Neural cell (in vitro differentiated cells): ENCODE measurements around the gene SLC39A10. TPM values are rescaled to one million over a fixed set of nuclear protein-coding genes. Genes with fewer than 3 reads are reported as not detected.
"Not testable (repeated sequence)": the region's sequence is repeated elsewhere in the genome, so short reads cannot be mapped to it uniquely, and the experiment has no call there.

Source experiments
- H2AFZ ChIP-seq: fragments of 200-600, 300-800 bp; sonication (generic), shearing (Covaris generic); 2 replicates; pipeline ENCODE4 v1.6.0; 2014; ENCODE audit warnings: low read depth, mild to moderate bottlenecking, antibody characterized with exemption, low read length, moderate library complexity
- H3F3A ChIP-seq: fragments of 200-600 bp; shearing (Covaris generic); 2 replicates; pipeline ENCODE4 v1.6.1; 2016; ENCODE audit warnings: mild to moderate bottlenecking, moderate library complexity, mixed read lengths, antibody characterized with exemption, low read length; ENCODE audit not compliant: insufficient read depth, poor library complexity, severe bottlenecking
- H3K27ac ChIP-seq: fragments of 200-600, 300-800 bp; sonication (generic), shearing (Covaris generic); 2 replicates; pipeline ENCODE4 v1.5.1; 2014; ENCODE audit warnings: mild to moderate bottlenecking, low read length, moderate library complexity
- H3K27me3 ChIP-seq: fragments of 300-800, 200-600 bp; sonication (generic), shearing (Covaris generic); 2 replicates; pipeline ENCODE4 v1.6.0; 2014; ENCODE audit warnings: mild to moderate bottlenecking, low read depth, low read length, moderate library complexity; ENCODE audit not compliant: insufficient read depth
- H3K36me3 ChIP-seq: fragments of 300-800, 200-600 bp; sonication (generic), shearing (Covaris generic); 2 replicates; pipeline ENCODE4 v1.5.1; 2014; ENCODE audit warnings: mild to moderate bottlenecking, antibody characterized with exemption, low read length, moderate library complexity; ENCODE audit not compliant: insufficient read depth
- H3K4me2 ChIP-seq: fragments of 300-800, 200-600 bp; sonication (generic), shearing (Covaris generic); 2 replicates; pipeline ENCODE4 v1.6.0; 2014; ENCODE audit warnings: mild to moderate bottlenecking, low read length
- H3K4me3 ChIP-seq: fragments of 300-800, 200-600 bp; sonication (generic), shearing (Covaris generic); 2 replicates; pipeline ENCODE4 v1.5.1; 2014; ENCODE audit warnings: mild to moderate bottlenecking, low read length, moderate library complexity
- H3K79me2 ChIP-seq: fragments of 200-600 bp; shearing (Covaris generic); replicated peaks from 2 replicates; pipeline ENCODE4 v1.6.0; 2014; ENCODE audit warnings: mild to moderate bottlenecking, low read length, moderate library complexity; ENCODE audit not compliant: insufficient read depth
- H3K9ac ChIP-seq: fragments of 300-800, 200-600 bp; sonication (generic), shearing (Covaris generic); 2 replicates; pipeline ENCODE4 v1.6.1; 2016; ENCODE audit warnings: mild to moderate bottlenecking, low read length, mixed read lengths
- H3K9me2 ChIP-seq: fragments of 200-600 bp; shearing (Covaris generic); 2 replicates; pipeline ENCODE4 v1.6.1; 2016; ENCODE audit warnings: mild to moderate bottlenecking, low read length, mixed read lengths; ENCODE audit not compliant: insufficient read depth
- H3K9me3 ChIP-seq: fragments of 200-600, 300-800 bp; sonication (generic), shearing (Covaris generic); 2 replicates; pipeline ENCODE4 v1.6.1; 2016; ENCODE audit warnings: mild to moderate bottlenecking, mixed run types, low read length, moderate library complexity, mixed read lengths
- H4K20me1 ChIP-seq: fragments of 200-600 bp; shearing (Covaris generic); 2 replicates; pipeline ENCODE4 v1.6.1; 2016; ENCODE audit warnings: mild to moderate bottlenecking, mixed run types; ENCODE audit not compliant: insufficient read depth
- EP300 ChIP-seq: fragments of 450-650 bp; conservative IDR thresholded peaks from 2 replicates; pipeline ENCODE4 v1.6.1; 2014; ENCODE audit warnings: antibody characterized with exemption, mild to moderate bottlenecking, moderate library complexity; ENCODE audit not compliant: poor library complexity, severe bottlenecking
- EZH2 ChIP-seq: fragments of 200-600, 300-800 bp; shearing (Covaris generic), sonication (generic); IDR thresholded peaks from 2 replicates; pipeline ENCODE4 v1.6.1; 2014; ENCODE audit warnings: antibody characterized with exemption, low read length, borderline replicate concordance, mild to moderate bottlenecking; ENCODE audit not compliant: insufficient read depth, poor library complexity, severe bottlenecking
- MXI1 ChIP-seq: fragments of 450-650 bp; conservative IDR thresholded peaks from 2 replicates; pipeline ENCODE4 v1.6.1; 2014; ENCODE audit warnings: antibody characterized with exemption, mild to moderate bottlenecking; ENCODE audit not compliant: poor library complexity, severe bottlenecking
- POLR2AphosphoS5 ChIP-seq: IDR thresholded peaks from 2 replicates; pipeline ENCODE4 v1.6.1; 2012
- RAD21 ChIP-seq: fragments of 450-650 bp; conservative IDR thresholded peaks from 2 replicates; pipeline ENCODE4 v1.6.1; 2014; ENCODE audit warnings: antibody characterized with exemption, mild to moderate bottlenecking, moderate library complexity
- SMC3 ChIP-seq: fragments of 450-650 bp; conservative IDR thresholded peaks from 2 replicates; pipeline ENCODE4 v1.6.1; 2014; ENCODE audit warnings: antibody characterized with exemption, mild to moderate bottlenecking, moderate library complexity; ENCODE audit not compliant: poor library complexity
- TAF1 ChIP-seq: IDR thresholded peaks from 2 replicates; pipeline ENCODE4 v1.6.1; 2012; ENCODE audit warnings: low read depth
- polyA plus RNA-seq: library from polyadenylated mRNA; depleted of rRNA; stranded (reverse); fragments of >200 nt; gene quantifications from 2 replicates; pipeline ENCODE4 v1.2.3, GENCODE V29; 2014
- TF ChIP-seq, protein P1 (sequence below): IDR thresholded peaks from 2 replicates; pipeline ENCODE4 v1.6.1; 2012; ENCODE audit warnings: borderline replicate concordance
- TF ChIP-seq, protein P2 (sequence below): fragments of 450-650 bp; IDR thresholded peaks from 2 replicates; pipeline ENCODE4 v1.5.1; 2014; ENCODE audit warnings: antibody characterized with exemption, mild to moderate bottlenecking, moderate library complexity; ENCODE audit not compliant: poor library complexity, severe bottlenecking

The SLC39A10 gene
- polyA plus RNA-seq, 1 donor from 2014 or later, result 71.7 TPM

DNA sequence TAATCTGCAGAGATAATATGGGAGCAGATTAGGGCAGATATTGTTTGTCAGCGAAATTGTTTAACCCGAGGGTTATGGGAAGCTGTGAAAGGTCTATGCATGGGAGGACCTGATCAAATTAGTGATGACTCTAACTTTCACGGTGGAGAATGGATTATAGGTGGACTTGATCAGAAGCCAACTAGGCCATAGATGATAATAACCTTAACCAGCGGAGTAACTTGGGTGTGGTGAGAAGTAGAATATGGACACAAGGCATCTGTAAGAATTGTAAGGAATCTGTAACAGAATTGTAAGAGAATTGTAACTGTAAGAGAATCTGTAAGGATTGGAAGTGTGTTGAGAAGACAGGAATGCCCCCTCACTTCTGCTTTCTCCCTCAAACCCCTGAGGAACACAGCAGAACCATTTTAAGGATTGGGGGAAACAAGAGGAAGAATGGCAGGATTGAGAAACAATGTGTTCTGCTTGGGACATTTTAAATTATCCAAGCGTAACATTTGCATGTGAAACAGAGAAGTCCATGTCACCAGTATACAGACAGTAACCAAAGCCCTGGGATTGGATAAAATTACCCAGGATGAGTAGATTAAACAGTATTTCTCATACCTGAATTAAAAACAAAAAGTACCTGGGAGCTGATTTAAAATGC, 14.9 kb upstream of the SLC39A10 start:
- Histone ChIP-seq H3K27me3 (no peaks in the 10 kb centered on the region), H3K4me3 (no peak overlapping the region), H3K27ac (no peak overlapping the region), H3K36me3 (no peaks in the 10 kb centered on the region), H3K4me2 (no peak overlapping the region), H2AFZ (no peak overlapping the region), H3K9ac (no peak overlapping the region), H3K79me2 (no peaks in the 10 kb centered on the region), H3K9me3 (no peaks in the 10 kb centered on the region), H3F3A (no peaks in the 10 kb centered on the region), H3K9me2 (no peaks in the 10 kb centered on the region), H4K20me1 (no peaks in the 10 kb centered on the region)
- TF ChIP-seq POLR2AphosphoS5 (no peak), RAD21 (no peak)
- TF ChIP-seq, protein P1, sequence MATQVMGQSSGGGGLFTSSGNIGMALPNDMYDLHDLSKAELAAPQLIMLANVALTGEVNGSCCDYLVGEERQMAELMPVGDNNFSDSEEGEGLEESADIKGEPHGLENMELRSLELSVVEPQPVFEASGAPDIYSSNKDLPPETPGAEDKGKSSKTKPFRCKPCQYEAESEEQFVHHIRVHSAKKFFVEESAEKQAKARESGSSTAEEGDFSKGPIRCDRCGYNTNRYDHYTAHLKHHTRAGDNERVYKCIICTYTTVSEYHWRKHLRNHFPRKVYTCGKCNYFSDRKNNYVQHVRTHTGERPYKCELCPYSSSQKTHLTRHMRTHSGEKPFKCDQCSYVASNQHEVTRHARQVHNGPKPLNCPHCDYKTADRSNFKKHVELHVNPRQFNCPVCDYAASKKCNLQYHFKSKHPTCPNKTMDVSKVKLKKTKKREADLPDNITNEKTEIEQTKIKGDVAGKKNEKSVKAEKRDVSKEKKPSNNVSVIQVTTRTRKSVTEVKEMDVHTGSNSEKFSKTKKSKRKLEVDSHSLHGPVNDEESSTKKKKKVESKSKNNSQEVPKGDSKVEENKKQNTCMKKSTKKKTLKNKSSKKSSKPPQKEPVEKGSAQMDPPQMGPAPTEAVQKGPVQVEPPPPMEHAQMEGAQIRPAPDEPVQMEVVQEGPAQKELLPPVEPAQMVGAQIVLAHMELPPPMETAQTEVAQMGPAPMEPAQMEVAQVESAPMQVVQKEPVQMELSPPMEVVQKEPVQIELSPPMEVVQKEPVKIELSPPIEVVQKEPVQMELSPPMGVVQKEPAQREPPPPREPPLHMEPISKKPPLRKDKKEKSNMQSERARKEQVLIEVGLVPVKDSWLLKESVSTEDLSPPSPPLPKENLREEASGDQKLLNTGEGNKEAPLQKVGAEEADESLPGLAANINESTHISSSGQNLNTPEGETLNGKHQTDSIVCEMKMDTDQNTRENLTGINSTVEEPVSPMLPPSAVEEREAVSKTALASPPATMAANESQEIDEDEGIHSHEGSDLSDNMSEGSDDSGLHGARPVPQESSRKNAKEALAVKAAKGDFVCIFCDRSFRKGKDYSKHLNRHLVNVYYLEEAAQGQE, result no peak
- TF ChIP-seq, protein P2, sequence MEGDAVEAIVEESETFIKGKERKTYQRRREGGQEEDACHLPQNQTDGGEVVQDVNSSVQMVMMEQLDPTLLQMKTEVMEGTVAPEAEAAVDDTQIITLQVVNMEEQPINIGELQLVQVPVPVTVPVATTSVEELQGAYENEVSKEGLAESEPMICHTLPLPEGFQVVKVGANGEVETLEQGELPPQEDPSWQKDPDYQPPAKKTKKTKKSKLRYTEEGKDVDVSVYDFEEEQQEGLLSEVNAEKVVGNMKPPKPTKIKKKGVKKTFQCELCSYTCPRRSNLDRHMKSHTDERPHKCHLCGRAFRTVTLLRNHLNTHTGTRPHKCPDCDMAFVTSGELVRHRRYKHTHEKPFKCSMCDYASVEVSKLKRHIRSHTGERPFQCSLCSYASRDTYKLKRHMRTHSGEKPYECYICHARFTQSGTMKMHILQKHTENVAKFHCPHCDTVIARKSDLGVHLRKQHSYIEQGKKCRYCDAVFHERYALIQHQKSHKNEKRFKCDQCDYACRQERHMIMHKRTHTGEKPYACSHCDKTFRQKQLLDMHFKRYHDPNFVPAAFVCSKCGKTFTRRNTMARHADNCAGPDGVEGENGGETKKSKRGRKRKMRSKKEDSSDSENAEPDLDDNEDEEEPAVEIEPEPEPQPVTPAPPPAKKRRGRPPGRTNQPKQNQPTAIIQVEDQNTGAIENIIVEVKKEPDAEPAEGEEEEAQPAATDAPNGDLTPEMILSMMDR, result no peak

DNA sequence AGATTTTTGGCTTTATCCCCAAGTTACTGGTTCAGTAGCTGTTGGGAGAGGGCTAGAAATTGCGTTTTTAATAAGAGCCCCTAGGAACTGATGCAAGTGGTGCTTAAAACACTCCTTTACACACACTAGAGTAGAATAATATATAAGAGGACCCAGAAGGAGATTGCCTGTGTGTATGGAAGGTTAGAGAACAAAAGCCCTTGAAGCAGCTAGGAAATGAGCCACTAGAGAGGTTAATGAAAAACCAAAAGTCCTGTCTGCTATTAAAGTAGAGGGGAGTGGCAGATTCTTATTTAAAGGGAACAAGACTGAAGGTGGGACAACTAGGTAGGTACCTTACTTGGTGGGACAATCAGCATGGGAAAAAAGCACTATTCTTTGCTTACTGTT, 14.4 kb upstream of the SLC39A10 start:
- Histone ChIP-seq H3K9me2 (no peaks in the 10 kb centered on the region), H3K79me2 (no peaks in the 10 kb centered on the region), H3K36me3 (no peaks in the 10 kb centered on the region), H3K4me3 (no peak overlapping the region), H3F3A (no peaks in the 10 kb centered on the region), H3K9ac (no peak overlapping the region), H2AFZ (no peak overlapping the region), H3K4me2 (no peak overlapping the region), H3K27ac (no peak overlapping the region), H3K9me3 (no peaks in the 10 kb centered on the region), H4K20me1 (no peaks in the 10 kb centered on the region), H3K27me3 (no peaks in the 10 kb centered on the region)
- no peak for TF ChIP-seq EP300
- TF ChIP-seq, protein P2, result no peak
- TF ChIP-seq TAF1, result no peak
- no peak for TF ChIP-seq RAD21
- no peak for TF ChIP-seq EZH2
- no peak for TF ChIP-seq POLR2AphosphoS5
- no peak for TF ChIP-seq SMC3
- TF ChIP-seq MXI1, result no peak
- TF ChIP-seq, protein P1, result no peak

- not testable (repeated sequence) for H3K9ac ChIP-seq, H3K9me3 ChIP-seq, H3K4me3 ChIP-seq, H3K27me3 ChIP-seq, H2AFZ ChIP-seq, H3K36me3 ChIP-seq, H4K20me1 ChIP-seq, H3K79me2 ChIP-seq, H3K27ac ChIP-seq, H3F3A ChIP-seq, H3K9me2 ChIP-seq, H3K4me2 ChIP-seq
Observed at GRCh38 chr2:195644708-195645107, 12.3 kb upstream of the SLC39A10 start.
